Islet of Langerhans (tissue), 1 donor: ENCODE results near the gene SLC35F4.

ENCODE experiments used
- FAIRE-seq: peaks from one replicate; lab custom pipeline; 2011; peaks lifted over from hg19 to GRCh38; lab: Jason Lieb, UNC

SLC35F4 gene

GRCh38 chr14:57611555-57612075, 254.3 kb downstream of the SLC35F4 start:
- no peak for FAIRE-seq

- FAIRE-seq = no peak
These were observed 255.3 kb downstream of the SLC35F4 start for GRCh38 chr14:57610631-57611030.

GRCh38 chr14:57609192-57610075, 256.5 kb downstream of the SLC35F4 start:
- no peak for FAIRE-seq

GRCh38 chr14:57607086-57607485, 258.8 kb downstream of the SLC35F4 start:
- FAIRE-seq = no peak

- FAIRE-seq = no peak
These were observed 282.5 kb downstream of the SLC35F4 start for GRCh38 chr14:57583396-57583795.

GRCh38 chr14:57582746-57583145, 283.1 kb downstream of the SLC35F4 start:
- no peak for FAIRE-seq

GRCh38 chr14:57578801-57579200, 287.1 kb downstream of the SLC35F4 start:
- FAIRE-seq = no peak

- FAIRE-seq = no peak
These were observed 289.4 kb downstream of the SLC35F4 start for GRCh38 chr14:57576498-57576897.

- FAIRE-seq = no peak
These were observed 290.4 kb downstream of the SLC35F4 start for GRCh38 chr14:57575482-57575881.

- FAIRE-seq = peak; percentile 96
These were observed 291.1 kb downstream of the SLC35F4 start for GRCh38 chr14:57574617-57575288.

- FAIRE-seq = no peak
These were observed 292.7 kb downstream of the SLC35F4 start for GRCh38 chr14:57573173-57573572.

GRCh38 chr14:57568554-57568953, 297.3 kb downstream of the SLC35F4 start:
- no peak for FAIRE-seq

- no peak for FAIRE-seq
These were observed 298.7 kb downstream of the SLC35F4 start for GRCh38 chr14:57567220-57567619.

GRCh38 chr14:57560681-57561080, 305.2 kb downstream of the SLC35F4 start:
- FAIRE-seq = no peak

GRCh38 chr14:57559576-57559975, 306.3 kb downstream of the SLC35F4 start:
- FAIRE-seq = no peak

GRCh38 chr14:57549765-57550420, 316.0 kb downstream of the SLC35F4 start:
- no peak for FAIRE-seq

GRCh38 chr14:57549016-57549564, 316.8 kb downstream of the SLC35F4 start:
- FAIRE-seq = no peak

- no peak for FAIRE-seq
These were observed 318.8 kb downstream of the SLC35F4 start for GRCh38 chr14:57547131-57547530.

- peak; percentile 95 for FAIRE-seq
These were observed 332.7 kb downstream of the SLC35F4 start for GRCh38 chr14:57533214-57533613.

GRCh38 chr14:57530571-57530970, 335.3 kb downstream of the SLC35F4 start:
- FAIRE-seq = no peak

GRCh38 chr14:57526942-57527341, 338.9 kb downstream of the SLC35F4 start:
- no peak for FAIRE-seq

- FAIRE-seq = no peak
These were observed 346.8 kb downstream of the SLC35F4 start for GRCh38 chr14:57519043-57519442.
